HTR-8/SVneo (cell line): ENCODE data around the gene MYO1C.
"Not testable (repeated sequence)": the region's sequence is repeated elsewhere in the genome, so short reads cannot be mapped to it uniquely, and the experiment has no call there.

Experiments used
- DNase-seq: peaks from one replicate; pipeline ENCODE4 v3.0.0; 2011; ENCODE audit warnings: low spot score, mixed read lengths; ENCODE audit not compliant: insufficient read length
- FAIRE-seq: peaks from 2 replicates; lab custom pipeline; 2011; peaks lifted over from hg19 to GRCh38; lab: Jason Lieb, UNC

MYO1C gene

GRCh38 chr17:1492249-1493206 lies at the start of gene MYO1C:
MYO1C (minus strand) TSS chr17:1492686; CDS start chr17:1492487, 199 bp downstream.
- FAIRE-seq (peak; percentile 57), DNase-seq (no peak)

DNA sequence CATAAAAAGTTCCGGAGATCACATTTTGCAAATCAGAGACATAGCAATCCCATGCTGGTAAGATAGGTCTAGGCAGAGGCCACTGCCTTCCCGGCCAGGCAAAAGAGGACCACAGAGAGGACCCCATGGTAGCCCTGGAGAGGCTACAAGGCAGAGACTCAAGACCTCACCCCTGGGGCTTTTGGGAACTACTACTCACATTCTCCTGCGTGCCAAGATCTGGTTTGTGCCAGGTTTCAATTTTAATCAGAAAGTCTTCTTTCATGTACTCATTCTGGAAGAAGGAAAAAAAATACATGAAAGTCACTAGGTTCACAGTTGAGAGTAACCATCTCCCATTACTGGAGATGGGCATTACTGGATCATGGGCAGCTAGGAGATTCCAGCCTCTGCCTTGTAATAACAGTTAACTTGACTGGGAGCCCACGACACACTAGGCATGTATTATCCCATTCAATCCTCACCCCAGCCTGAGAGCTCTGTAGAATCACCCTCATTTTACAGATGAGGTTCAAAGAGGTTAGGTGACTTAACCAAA lies 49.0 kb upstream of the MYO1C start:
- FAIRE-seq (no peak), DNase-seq (no peak)

- FAIRE-seq: no peak
- no peak for DNase-seq
Measured at GRCh38 chr17:1539811-1540210, 47.3 kb upstream of the MYO1C start.

DNA sequence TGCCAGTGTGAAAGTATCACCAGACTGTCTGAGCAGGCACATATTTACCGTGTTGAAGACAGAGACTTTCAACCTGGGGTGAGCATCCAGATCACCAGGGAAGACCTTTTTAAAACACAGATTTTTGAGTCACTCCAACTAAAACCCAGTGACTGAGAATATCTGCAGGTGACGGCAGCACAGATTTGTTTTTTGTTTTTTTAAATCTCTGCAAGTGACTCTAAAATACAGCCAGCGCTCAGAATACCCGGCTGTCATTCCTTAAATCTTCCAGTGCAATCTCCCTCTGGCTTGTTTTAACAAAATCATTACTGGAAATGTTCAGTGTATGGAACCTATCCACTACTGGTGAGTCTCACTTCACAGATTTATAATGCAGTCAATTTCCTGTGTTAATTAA lies 43.3 kb upstream of the MYO1C start:
- FAIRE-seq: no peak
- no peak for DNase-seq

DNA sequence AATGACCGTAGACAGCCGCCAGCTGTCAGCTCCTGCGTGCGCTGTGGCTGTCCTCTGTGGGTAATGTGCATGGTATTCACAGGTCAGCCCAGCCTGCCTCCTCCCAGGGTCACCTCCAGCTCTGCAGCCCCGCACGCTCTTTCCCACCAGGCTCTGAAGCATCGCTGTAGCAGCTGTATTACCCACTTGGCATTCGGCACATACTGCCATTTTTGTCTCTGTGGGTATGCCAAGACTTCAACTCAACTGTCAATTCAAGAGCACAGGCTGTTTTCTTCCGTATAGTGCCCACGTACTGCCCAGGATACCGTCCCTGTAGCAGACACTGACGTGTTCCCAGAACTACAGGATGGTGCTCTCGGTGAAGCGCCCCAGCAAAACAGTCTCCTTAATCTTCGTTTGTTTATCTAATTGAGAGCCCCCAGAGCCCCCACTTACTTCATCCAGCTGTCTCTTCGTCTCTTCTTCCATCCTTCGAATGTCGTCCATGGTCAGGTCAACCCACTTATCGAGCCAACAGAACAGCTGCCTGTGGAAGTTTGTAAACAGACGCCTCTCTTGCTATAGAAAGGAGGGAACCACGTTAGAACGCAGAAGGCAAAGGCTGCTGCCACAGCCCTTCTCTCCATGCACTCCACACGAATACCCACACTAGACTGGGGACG lies 41.3 kb upstream of the MYO1C start:
- no peak for FAIRE-seq
- no peak for DNase-seq

GRCh38 chr17:1532836-1533602 lies 40.5 kb upstream of the MYO1C start:
- FAIRE-seq: no peak

GRCh38 chr17:1529863-1530262 lies 37.4 kb upstream of the MYO1C start:
- DNase-seq (no peak), FAIRE-seq (no peak)

More at GRCh38 chr17:1532836-1533602, 40.5 kb upstream of the MYO1C start:
- no peak for DNase-seq

- FAIRE-seq, DNase-seq: not testable (repeated sequence)
Measured at GRCh38 chr17:1526876-1527275, 34.4 kb upstream of the MYO1C start.

DNA sequence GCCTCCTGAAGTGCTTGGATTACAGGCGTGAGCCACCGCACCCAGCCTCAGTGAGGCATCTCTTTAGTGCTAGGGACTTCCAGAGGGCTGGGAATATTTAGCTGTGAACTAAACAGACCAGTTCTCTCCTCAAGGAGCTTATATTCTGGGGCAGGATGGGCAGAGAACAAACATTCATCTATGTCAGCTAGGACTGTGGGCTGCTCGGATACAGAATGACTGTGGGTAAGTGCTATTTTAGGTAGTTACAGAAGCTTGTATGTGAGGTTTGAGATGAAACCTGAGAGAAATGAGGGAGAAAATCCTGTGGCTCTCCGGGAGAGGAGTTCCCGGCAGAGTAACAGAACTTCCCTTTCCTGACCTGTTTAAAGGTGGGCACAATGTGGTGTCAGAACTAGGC lies 30.1 kb upstream of the MYO1C start:
- no peak for DNase-seq
- no peak for FAIRE-seq

- FAIRE-seq (no peak), DNase-seq (no peak)
Measured at GRCh38 chr17:1521086-1521640, 28.7 kb upstream of the MYO1C start.

DNA sequence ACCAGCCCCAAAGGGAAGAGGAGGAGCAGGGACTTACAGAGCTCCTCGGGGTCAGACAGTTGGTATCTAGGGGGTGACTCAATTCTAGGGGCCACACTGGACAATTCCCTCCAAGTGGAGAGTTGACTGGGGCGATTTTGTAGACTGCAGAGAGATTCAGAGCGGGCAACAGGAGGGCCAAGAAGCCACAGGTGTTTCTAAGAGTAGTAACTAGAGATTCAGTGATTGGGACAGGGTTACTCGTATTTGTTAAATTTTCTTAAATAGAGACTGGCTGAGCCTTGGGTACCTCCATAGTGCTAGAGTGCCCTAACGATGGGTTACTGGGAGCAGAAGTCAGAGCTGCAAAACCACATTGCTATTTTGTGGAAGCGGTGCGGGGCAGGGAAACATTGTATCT lies 27.2 kb upstream of the MYO1C start:
- FAIRE-seq (no peak), DNase-seq (no peak)

GRCh38 chr17:1518410-1518809 lies 25.9 kb upstream of the MYO1C start:
- no peak for FAIRE-seq
- no peak for DNase-seq

GRCh38 chr17:1516388-1517161 lies 24.1 kb upstream of the MYO1C start, which contains the start of gene INPP5K:
INPP5K (minus strand) TSS chr17:1516612; CDS start chr17:1516499, 113 bp downstream.
- DNase-seq: peak; percentile 99

GRCh38 chr17:1515640-1516387 lies 23.3 kb upstream of the MYO1C start:
- peak; percentile 90 for DNase-seq
- FAIRE-seq: peak; percentile 72

More at GRCh38 chr17:1516388-1517161, 24.1 kb upstream of the MYO1C start, which contains the start of gene INPP5K:
- peak; percentile 100 for FAIRE-seq

DNA sequence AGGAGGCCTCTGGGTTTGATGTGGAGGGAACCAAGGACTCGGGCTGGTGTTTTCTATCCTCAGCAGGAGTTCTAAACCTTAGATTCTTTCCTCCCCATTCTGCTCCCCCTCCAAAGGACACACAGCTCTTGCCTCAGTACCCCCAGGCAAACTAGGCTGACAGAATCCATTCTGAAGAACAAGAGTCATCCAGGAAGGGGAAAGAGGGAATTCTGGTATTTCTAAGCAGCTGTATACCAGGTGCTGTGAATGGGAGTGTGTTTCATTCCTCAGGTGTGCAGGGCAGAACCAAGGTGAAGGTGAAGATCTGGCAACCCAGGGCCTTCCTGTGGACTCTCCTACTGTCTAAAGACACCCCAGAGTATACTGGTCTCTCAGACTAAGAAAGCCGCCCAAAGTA lies 19.9 kb upstream of the MYO1C start:
- no peak for DNase-seq
- FAIRE-seq: no peak

GRCh38 chr17:1511756-1512321 lies 19.4 kb upstream of the MYO1C start:
- no peak for FAIRE-seq
- no peak for DNase-seq

- DNase-seq (no peak), FAIRE-seq (no peak)
Measured at GRCh38 chr17:1511290-1511689, 18.8 kb upstream of the MYO1C start.

- FAIRE-seq: no peak
- no peak for DNase-seq
Measured at GRCh38 chr17:1509290-1509881, 16.9 kb upstream of the MYO1C start.
